A204.1 (cell line): Measurements from ENCODE around the gene KAZALD1.
A peak's percentile ranks its signal among the peaks of the same experiment; 100 is the strongest.
"Not testable (repeated sequence)": the region's sequence is repeated elsewhere in the genome, so short reads cannot be mapped to it uniquely, and the experiment has no call there.

Experiments used
- FAIRE-seq: peaks from 2 replicates; lab custom pipeline; 2012; peaks lifted over from hg19 to GRCh38; lab: Jason Lieb, UNC

KAZALD1 gene

DNA sequence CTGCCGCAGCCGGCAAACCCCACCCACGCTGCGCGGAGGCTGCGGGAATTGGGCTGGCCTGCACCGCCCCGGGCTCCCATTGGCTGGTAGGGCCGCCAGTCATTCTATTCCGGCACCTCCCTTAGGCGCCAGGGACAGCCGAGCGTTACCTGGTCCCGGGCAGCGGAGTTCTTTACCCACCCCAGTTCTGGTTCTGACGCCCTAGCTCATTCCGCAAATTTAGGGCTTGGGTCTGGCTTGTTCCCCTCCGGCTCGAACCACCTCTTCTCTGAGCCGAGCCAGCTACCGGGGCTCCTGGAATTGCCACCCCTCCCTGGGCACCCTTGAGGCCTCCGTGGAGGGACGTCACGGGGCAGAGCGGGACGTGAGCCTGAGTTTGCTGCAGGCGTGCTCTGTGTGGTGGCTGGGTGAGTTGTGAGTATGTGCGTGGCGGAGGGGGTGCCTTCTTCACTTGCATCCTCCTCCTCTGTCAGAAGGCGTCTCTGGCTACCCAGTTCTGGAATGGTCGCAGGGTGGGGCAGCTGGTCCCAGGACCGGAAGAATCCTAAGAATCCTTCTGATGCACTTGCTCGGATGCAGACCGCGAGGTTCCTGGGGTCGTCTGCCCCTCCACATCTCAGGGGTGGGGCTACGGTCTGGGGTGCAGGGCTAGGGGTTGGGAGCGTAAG is 30.5 kb upstream of the KAZALD1 start, which contains the start of the genes PDZD7 and SFXN3:
Gene PDZD7 (minus strand): TSS at position 2 of the 668 bp plus-strand sequence. CDS start 910 bp downstream, outside the sequence.
Gene SFXN3 (plus strand): TSS at position 107 of the 668 bp plus-strand sequence. CDS start 3,461 bp downstream, outside the sequence.
- no peak for FAIRE-seq

- no peak for FAIRE-seq
Measured at GRCh38 chr10:101031796-101032636, 29.8 kb upstream of the KAZALD1 start.

DNA sequence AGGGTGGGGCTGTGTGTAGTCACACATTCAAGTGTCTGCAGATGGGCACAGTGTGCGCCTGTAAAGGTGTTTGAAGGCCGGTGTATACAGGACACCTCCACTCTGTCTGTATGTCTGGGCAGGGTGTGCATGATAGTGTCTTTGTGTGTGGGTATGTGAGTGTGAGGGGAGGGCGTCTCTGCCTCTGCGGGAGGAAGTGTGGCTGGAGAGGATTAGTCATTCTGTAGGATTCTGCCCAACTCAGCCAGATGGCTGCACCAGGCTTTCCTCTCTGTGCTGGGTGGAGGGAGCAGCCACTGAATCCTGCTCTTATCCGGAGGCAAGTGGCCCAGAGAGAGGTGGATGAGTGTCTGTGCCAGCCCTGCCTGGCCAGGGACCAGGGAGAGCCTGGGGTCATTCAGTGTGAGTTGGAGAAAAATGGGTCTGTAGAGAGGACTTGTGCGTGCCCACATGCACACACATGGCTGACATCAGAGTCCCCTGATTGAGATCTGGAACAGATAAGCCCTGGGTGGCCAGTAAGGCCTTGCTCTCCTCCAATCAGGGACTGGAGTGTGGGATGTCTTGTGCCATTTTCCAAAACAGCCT is 29.1 kb upstream of the KAZALD1 start:
- no peak for FAIRE-seq

DNA sequence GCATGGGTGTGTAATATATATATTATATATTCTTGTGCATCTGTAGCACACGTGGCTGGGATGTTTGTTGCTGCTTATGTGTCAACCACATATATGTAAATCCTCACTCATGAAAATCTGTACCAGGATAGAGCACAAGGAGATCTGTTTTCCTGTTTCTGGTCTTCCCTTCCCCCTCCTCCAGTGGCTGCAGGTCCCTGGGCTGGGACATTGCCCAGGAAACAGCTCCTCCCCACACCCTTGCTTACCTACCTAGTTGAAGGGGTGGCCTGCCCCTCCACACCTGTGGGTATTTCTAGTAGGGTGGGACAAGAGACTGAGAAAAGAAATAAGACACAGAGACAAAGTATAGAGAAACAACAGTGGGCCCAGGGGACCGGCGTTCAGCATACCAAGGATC is 28.5 kb upstream of the KAZALD1 start:
- no peak for FAIRE-seq

GRCh38 chr10:101034404-101034803 is 27.4 kb upstream of the KAZALD1 start:
- not testable (repeated sequence) for FAIRE-seq

GRCh38 chr10:101035314-101035713 is 26.5 kb upstream of the KAZALD1 start:
- FAIRE-seq: no peak

- FAIRE-seq: no peak
Measured at GRCh38 chr10:101035916-101036702, 25.7 kb upstream of the KAZALD1 start.

DNA sequence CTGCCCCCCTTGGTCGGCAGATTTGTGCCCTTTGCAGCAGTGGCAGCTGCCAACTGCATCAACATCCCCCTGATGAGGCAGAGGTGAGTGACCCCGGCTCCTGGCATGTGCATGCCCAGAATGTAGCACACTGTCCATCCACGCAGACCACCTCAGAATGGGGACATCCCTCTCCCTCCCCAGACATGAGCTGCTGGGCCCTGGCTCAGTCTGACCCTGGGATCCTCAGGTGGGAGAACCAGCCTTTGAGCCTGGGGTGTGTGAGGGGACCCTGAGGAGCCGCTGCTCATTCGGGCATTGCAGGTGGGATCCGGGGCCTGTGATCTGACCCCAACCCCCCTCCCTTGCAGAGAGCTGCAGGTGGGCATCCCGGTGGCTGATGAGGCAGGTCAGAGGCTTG is 25.1 kb upstream of the KAZALD1 start:
- FAIRE-seq: no peak

DNA sequence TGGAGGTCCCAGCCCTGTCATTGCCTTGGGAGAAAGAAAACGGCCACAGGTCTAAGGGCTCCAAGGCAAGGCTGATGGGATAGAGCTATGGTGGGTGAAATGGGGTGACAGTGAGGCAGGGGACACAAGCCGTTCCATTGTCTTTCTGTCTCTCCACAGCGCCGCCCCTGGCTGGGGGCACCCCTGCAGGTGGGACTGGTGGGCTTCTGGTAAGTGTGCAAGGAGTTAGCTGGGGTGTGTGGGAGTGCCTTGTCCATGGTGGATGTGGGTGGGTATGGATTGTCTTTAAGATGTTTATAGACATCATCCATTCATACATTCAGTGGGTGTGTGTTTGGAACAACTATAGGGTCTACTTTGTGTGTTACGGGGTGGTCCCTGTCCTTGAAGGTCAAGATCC is 23.3 kb upstream of the KAZALD1 start:
- no peak for FAIRE-seq

DNA sequence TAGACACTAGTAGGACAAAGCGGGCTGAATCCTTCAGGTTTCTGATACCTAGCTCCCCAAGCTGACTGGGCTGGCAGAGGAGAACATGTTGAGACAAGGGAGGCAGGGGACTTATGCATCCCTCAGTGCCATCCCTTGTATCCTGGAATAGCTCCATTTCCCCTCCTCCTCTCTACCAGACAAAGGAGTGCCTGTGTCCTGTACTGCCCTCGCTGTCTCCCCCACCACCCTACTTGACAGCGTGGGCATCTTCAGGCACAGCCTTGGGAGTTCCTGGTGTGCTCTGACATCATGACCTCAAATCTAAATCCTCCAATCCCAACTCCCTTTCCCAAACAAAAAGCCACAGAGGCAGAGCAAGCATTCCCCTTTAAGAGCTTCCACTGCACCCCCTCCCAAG is 21.7 kb upstream of the KAZALD1 start:
- FAIRE-seq: no peak

DNA sequence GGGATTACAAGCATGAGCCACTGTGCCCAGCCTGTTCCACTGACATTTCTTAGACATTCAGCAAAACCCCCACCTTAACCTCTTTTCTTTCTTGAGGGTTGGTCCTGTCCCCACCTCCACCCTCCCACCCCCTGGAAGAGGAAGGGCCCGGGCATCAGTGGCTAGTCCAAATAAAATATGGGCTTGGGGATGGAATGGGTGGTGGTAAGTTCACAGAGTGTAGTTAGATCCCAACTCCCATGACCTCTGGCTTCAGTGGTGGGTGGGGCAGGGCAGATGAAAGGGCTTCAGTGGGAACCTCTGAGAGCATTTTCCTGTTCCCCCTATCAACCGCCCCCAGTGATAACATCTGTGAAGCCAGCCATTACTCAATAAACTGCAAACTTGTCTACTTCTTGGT is 20.9 kb upstream of the KAZALD1 start:
- FAIRE-seq: no peak

DNA sequence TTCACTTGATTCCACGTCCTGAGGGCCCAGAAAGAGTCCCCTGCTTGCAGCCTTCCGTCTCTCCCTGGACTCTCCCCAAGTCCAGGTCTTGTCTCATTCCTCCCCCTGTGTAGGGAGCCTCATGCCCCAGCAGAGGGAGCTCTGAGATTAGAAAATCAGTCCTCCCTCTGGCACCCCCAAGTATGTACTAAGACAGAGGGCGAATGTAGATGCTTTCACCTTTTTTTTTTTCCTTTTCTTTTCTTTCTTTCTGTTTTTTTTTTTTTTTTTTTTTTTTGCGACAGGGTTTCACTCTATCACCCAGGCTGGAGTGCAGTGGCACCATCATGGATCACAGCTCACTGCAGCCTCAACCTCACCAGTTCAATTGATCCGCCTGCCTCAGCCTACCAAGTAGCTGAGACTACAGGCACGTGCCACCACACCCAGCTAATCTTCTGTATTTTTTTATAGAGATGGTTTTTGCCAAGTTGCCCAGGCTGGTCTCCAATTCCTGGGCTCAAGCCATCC is 20.5 kb upstream of the KAZALD1 start:
- FAIRE-seq: peak; percentile 92

GRCh38 chr10:101042118-101042517 is 19.7 kb upstream of the KAZALD1 start:
- no peak for FAIRE-seq

DNA sequence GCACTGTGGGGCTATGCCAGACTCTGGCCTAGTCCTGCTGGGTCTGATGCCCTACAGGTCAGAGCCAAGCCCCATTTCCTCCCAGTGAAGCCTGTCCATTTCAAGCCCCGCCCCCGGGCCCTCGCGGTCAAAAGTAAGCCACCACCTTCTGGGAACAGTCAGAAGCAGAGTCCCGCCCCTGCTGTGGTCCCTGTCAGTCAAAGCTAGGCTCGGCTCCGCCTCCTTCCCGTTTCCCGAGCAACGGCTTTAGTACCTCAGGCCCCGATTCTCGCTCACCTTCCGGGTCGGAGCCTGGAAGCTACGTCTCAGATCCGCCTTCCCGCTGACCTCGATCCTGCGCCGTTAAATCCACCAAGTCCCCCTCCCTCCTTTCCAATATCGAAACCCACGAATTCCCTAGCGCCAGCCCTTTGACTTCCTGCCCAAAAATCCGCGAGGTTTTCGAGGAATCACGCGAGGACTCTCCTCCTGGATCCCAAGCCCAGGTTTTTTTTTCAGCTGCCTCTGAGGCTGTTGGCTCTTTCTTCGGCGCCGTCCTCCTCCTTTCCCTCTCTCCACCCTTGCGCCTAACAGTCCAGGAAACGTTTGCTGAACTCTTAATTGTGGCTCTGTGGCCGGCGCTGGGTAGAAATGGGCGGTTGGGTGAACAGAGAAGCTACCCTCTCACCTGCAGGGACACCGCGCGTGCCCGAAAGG is 19.0 kb upstream of the KAZALD1 start:
- peak; percentile 97 for FAIRE-seq

- FAIRE-seq: no peak
Measured at GRCh38 chr10:101043363-101043707, 18.5 kb upstream of the KAZALD1 start.

GRCh38 chr10:101044117-101044516 is 17.7 kb upstream of the KAZALD1 start:
- FAIRE-seq: no peak

DNA sequence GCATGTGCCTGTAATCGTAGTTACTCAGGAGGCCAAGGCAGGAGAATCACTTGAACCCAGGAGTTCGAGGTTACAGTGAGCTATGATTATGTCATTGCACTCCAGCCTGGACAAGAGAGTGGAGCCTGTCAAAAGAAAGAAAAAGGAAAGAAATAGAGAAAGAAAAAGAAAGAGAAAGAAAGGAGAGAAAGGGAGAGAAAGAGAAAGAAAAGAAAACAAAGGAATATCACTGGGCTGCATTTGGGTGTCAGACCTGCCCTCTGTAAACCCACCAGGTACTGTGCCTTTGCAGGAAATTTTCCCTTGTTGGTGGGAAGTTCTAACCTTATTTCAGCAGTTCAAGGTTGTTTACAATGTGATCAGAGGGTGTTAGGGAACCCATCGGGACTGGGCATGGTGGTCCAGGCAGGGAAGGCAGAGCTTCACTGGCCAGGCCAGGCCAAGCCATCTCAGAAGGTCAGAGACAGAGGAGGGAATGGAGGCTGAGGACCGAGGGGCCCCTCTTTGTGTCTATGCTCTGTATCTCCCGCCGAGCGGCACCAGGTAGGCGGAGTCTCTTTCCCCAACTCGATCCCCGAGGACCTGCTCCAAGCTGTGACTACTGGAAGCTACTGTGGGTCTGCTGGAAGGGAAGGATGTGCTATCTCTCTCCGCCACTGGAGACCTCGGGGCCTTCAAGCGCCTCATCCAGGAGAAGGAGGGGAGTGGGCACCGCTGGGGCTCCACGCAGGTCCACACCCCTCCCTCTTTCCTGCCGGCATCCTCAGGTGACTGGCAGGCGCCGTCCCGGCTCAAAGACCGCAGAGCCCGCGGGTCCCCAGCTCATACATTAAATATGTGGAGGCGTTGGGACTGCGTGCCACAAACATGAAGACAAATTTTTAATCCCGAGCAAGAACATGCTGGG is 15.2 kb upstream of the KAZALD1 start:
- FAIRE-seq: no peak

GRCh38 chr10:101047268-101047667 is 14.5 kb upstream of the KAZALD1 start:
- no peak for FAIRE-seq

DNA sequence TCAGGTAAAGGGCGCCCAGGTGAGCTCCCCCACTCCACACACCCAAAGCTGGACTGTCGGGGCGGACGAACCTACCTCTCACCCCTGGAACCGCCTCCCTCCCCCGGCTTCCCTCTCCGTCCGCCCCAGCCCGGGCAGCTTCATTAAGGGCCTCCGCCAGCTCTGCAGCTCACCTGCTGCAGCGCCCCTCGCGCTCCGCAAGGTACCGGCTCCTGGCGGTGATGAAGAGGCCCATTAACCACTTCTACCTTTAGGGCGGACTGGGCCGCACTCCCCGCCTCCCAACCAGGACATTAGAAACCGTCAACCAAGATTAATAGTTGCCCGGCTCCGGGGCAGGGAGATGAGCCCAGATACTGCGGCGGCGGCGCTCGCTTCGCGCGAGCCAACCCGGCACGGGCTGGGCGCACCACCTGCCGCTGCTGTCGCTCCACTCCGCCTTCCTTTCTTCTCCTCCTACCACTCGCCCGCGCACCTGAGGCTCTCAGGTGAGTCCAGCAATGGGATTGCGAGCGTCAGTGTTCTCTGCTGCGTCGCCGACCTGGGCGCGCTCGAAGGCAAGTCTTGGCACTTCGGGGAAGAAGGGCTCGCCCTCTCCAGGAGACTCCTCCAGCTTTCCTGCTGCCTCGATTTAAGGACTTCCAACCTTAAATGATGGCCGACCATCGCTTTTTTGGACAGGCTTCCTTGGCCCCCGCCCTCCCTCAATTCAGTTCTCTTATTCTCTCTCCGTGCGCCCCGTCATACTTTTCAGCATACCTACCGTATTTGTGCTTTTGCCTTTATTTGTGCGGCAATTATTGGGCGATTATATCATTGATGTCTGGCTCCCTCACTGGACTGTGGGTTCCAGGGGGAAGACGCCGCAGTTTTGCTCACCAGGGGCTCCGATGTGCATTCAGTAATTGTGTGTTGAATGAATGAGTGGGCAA is 13.6 kb upstream of the KAZALD1 start:
- no peak for FAIRE-seq
